Mesothelial cell of epicardium (in vitro differentiated cells): ENCODE results near the gene STN1. TPM values are rescaled to one million over a fixed set of nuclear protein-coding genes. Genes with fewer than 3 reads are reported as not detected.

Experiments used
- DNase-seq, 2 experiments: peaks; one replicate each; pipeline ENCODE4 v3.0.0; 2021; ENCODE audit warnings: low spot score in 2 of 2; ENCODE audit not compliant: unreplicated experiment in 2 of 2
- H3K27ac Mint-ChIP-seq: 2 replicates; pipeline ENCODE4 v1.8.0; 2021; ENCODE audit warnings: mixed read lengths
- H3K27me3 Mint-ChIP-seq: 2 replicates; pipeline ENCODE4 v1.8.0; 2021; ENCODE audit warnings: low read depth, mixed read lengths
- H3K36me3 Mint-ChIP-seq: 2 replicates; pipeline ENCODE4 v1.8.0; 2021; ENCODE audit warnings: mixed read lengths
- H3K4me1 Mint-ChIP-seq: 2 replicates; pipeline ENCODE4 v1.8.0; 2021; ENCODE audit warnings: mixed read lengths
- H3K4me3 Mint-ChIP-seq: 2 replicates; pipeline ENCODE4 v1.8.0; 2021; ENCODE audit warnings: mild to moderate bottlenecking, moderate library complexity, mixed read lengths
- H3K9me3 Mint-ChIP-seq: 2 replicates; pipeline ENCODE4 v1.8.0; 2021; ENCODE audit warnings: mixed read lengths
- CTCF ChIP-seq: fragments of 200-600 bp; sonication (generic); IDR thresholded peaks from one replicate; pipeline ENCODE4 v1.5.0; 2021; ENCODE audit warnings: antibody characterized with exemption; ENCODE audit not compliant: unreplicated experiment
- total RNA-seq: library from RNA; stranded (reverse); gene quantifications from 3 replicates; pipeline ENCODE4 v1.2.1, GENCODE V29; 2021

STN1 gene
- total RNA-seq, 1 donor from 2014 or later: 14.2 TPM

DNA sequence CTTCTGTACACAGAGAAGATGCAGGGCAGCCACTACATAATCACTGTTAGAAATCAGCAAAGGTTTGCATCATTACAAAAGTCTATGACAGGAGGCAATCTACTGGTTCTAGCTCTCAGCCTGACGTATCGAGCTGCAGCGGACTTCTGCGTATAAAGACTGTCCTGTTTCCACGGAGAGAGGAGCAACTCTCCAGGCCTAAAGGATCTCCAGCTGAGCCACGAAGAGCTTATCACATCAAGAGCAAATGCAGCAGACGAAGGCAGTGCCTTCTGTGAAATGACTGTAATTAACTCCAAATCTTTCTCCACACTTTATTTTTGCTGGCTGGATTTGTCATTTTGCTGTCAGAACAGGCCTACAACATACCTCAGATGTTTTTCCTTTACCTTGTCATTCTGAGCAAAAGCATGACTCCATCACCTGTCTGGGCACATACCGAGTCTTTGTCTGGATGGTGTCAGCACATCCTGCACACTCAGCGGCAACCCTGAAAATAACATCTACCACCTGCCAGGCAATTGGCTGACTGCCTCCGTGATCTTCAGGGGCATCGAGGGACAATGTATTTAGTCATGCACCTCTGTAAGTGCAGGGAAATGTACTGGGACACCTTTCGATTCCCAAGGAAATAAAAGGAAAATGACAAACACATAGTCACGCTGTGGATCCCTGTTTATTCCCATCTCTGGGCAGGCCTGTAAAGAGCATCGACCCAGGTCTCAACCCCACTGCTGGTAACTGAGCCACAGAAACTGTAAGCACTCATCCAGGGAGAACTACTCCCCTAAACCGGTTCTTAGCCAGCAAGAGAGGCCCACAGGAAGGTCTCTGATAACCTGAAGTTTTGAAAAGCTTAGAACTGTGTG lies 36.3 kb downstream of the STN1 start:
- no peaks in the 10 kb centered on the region for H3K9me3 Mint-ChIP-seq
- peak overlapping the region; percentile 27 for H3K27ac Mint-ChIP-seq
- no peaks in the 10 kb centered on the region for H3K27me3 Mint-ChIP-seq
- DNase-seq: no peak
- H3K4me1 Mint-ChIP-seq: peaks cover 12% of the 10 kb centered on the region
- no peak for TF ChIP-seq CTCF
- peaks cover 14% of the 10 kb centered on the region for H3K36me3 Mint-ChIP-seq
- no peak overlapping the region for H3K4me3 Mint-ChIP-seq

GRCh38 chr10:103879831-103880230 lies 38.2 kb downstream of the STN1 start:
- peaks cover 14% of the 10 kb centered on the region for H3K36me3 Mint-ChIP-seq
- no peak overlapping the region for H3K27ac Mint-ChIP-seq
- H3K9me3 Mint-ChIP-seq: no peaks in the 10 kb centered on the region
- H3K4me3 Mint-ChIP-seq: no peak overlapping the region
- no peaks in the 10 kb centered on the region for H3K27me3 Mint-ChIP-seq
- no peak for TF ChIP-seq CTCF
- no peak for DNase-seq
- H3K4me1 Mint-ChIP-seq: peaks cover 12% of the 10 kb centered on the region

DNA sequence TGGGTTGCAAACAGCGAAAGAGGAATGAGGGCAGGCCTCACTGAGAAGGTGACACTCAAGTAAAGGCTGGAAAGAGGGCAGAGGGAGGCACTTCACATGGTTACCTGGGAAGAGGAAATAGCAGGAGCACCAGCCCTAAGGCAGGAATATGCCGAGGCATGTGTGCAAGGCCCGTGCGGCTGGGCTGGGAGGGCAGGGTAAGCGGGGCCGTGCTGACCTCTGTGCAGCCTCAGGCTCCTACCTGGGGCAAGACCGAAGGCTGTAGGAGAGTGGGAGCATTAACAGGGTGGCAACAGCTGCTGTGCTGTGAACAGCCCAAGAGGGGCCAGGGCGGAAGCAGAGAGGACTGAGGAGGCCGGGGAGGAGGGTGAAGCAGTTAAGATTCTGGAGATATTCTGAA lies 38.6 kb downstream of the STN1 start:
- Mint-ChIP-seq H3K4me3 (no peak overlapping the region), H3K4me1 (peaks cover 12% of the 10 kb centered on the region), H3K27ac (no peak overlapping the region), H3K27me3 (no peaks in the 10 kb centered on the region), H3K36me3 (peaks cover 14% of the 10 kb centered on the region), H3K9me3 (no peaks in the 10 kb centered on the region)
- no peak for TF ChIP-seq CTCF
- no peak for DNase-seq

DNA sequence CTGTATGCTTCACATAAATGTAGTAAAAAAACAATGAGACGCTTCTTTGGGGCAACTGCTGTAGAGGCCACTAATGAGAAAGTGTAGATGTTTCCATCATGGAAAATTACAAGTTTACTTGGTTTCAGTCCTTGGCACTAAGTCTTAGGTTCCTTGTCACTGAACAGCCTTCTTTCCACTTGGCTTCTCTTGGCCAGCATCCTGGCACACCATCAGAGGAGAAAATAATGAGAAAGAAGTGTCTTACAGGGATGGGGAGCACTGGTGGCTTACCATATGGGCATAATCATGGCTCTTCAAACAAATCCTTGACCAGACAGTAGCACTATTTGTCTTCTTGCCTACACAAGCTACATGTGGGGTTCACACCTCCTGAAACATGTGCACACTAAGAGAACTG lies 40.1 kb downstream of the STN1 start:
- TF ChIP-seq CTCF: no peak
- Mint-ChIP-seq H3K27me3 (no peaks in the 10 kb centered on the region), H3K4me3 (no peak overlapping the region), H3K36me3 (peaks cover 12% of the 10 kb centered on the region), H3K27ac (no peak overlapping the region), H3K9me3 (no peaks in the 10 kb centered on the region), H3K4me1 (peaks cover 12% of the 10 kb centered on the region)
- DNase-seq: no peak

GRCh38 chr10:103876155-103876554 lies 41.8 kb downstream of the STN1 start:
- Mint-ChIP-seq H3K4me1 (peaks cover 4% of the 10 kb centered on the region), H3K27ac (no peak overlapping the region), H3K9me3 (no peaks in the 10 kb centered on the region), H3K4me3 (no peak overlapping the region), H3K27me3 (no peaks in the 10 kb centered on the region), H3K36me3 (peaks cover 15% of the 10 kb centered on the region)
- DNase-seq: no peak
- no peak for TF ChIP-seq CTCF
